Gastrocnemius medialis (tissue), 4 donors: Measurements from ENCODE around the gene CSNK2A2. TPM values are rescaled to one million over a fixed set of nuclear protein-coding genes. Genes with fewer than 3 reads are reported as not detected.

ENCODE experiments used
- ATAC-seq, 2 donors: fragments of 150-250 bp; one replicate each; pipeline ENCODE4 v1.9.1; 2016
- DNase-seq, 2 donors: peaks; one replicate each; pipeline ENCODE4 v3.0.0-alpha.2; 2019
- H3K27ac ChIP-seq, 4 donors: fragments of 200-600 bp; sonication (generic); 1 replicate in 1 of 4; 2 replicates in 3 of 4; pipeline ENCODE4 v1.5.1; 2016 to 2018; ENCODE audit warnings: mild to moderate bottlenecking in 2 of 4, moderate library complexity in 1 of 4
- H3K27me3 ChIP-seq, 3 donors: fragments of 200-600 bp; sonication (generic) in 2 of 3; 1 replicate in 1 of 3; 2 replicates in 2 of 3; pipeline versions ENCODE4 v1.5.1 to v1.6.0; 2016 to 2019; ENCODE audit warnings: mild to moderate bottlenecking in 1 of 3, moderate library complexity in 1 of 3
- H3K36me3 ChIP-seq, 2 donors: fragments of 200-600 bp; sonication (generic) in 1 of 2; one replicate each; pipeline ENCODE4 v1.5.1; 2017 to 2018
- H3K4me1 ChIP-seq, 2 donors: fragments of 200-600 bp; sonication (generic) in 1 of 2; one replicate each; pipeline ENCODE4 v1.5.1; 2016 to 2017; ENCODE audit warnings: mild to moderate bottlenecking in 2 of 2
- H3K4me3 ChIP-seq, 4 donors: fragments of 200-600 bp; sonication (generic) in 3 of 4; 1 replicate in 1 of 4; 2 replicates in 3 of 4; pipeline ENCODE4 v1.5.1; 2016 to 2019; ENCODE audit warnings: mild to moderate bottlenecking in 2 of 4
- H3K9me3 ChIP-seq, 3 donors: fragments of 200-600 bp; sonication (generic) in 2 of 3; 1 replicate in 1 of 3; 2 replicates in 2 of 3; pipeline ENCODE4 v1.5.1; 2016 to 2019
- CTCF ChIP-seq, 5 experiments: fragments of 450-650 bp in 3 of 5; fragments of 200-600 bp in 2 of 5; sonication (generic) in 2 of 5; IDR thresholded peaks in 4 of 5; conservative IDR thresholded peaks in 1 of 5; 1 replicate in 4 of 5; 2 replicates in 1 of 5; pipeline ENCODE4 v1.5.1; 2016 to 2019; ENCODE audit warnings: antibody characterized with exemption in 5 of 5, mild to moderate bottlenecking in 3 of 5, moderate library complexity in 3 of 5
- POLR2A ChIP-seq, 2 donors: fragments of 450-650 bp; IDR thresholded peaks; one replicate each; pipeline ENCODE4 v1.6.1; 2017; ENCODE audit warnings: antibody characterized with exemption in 2 of 2, mild to moderate bottlenecking in 2 of 2, moderate library complexity in 2 of 2
- in situ Hi-C, 4 donors: fragments of 200-750 bp; cut with MboI; loops; one replicate each; pipeline versions ENCODE4 v1.15.0 to v1.8.0; 2017; ENCODE audit warnings: low sequenced_read_pairs in 4 of 4
- intact Hi-C: fragments of 100-400 bp; cut with DNase I; formaldehyde crosslinking; loops from one replicate; pipeline ENCODE4 v1.15.1; 2023; ENCODE audit warnings: low total_unique reads
- total RNA-seq, 4 donors: library from RNA; depleted of rRNA; stranded (reverse); fragments of >200 nt; gene quantifications; one replicate each; pipeline versions ENCODE4 v1.1.0 to v1.2.3, GENCODE V29; 2016

Gene CSNK2A2
- total RNA-seq, 4 donors from 2014 or later = 14.0 to 29.5 (median 20.4) TPM

GRCh38 chr16:58124601-58124915, 73.3 kb downstream of the CSNK2A2 start:
- TF ChIP-seq CTCF (IDR thresholded peaks at IDR 0.05 in 4 of 5, conservative IDR thresholded peaks at IDR 0.05 in 1 of 5) (no peak), POLR2A (IDR thresholded peaks at IDR 0.05) (no peak)
- Histone ChIP-seq H3K4me3 (no peak overlapping the region), H3K9me3 (no peaks in the 10 kb centered on the region), H3K27me3 (no peaks in the 10 kb centered on the region), H3K36me3 (no peaks in the 10 kb centered on the region), H3K4me1 (peaks cover 47 to 63% of the 10 kb centered on the region in 2 donors), H3K27ac (no peak overlapping the region)
- in situ Hi-C loops (loop anchor here in 3 of 4 donors (5.0 to 10.0 kb wide), 2 partner anchors 100 to 102 kb away; partner anchors contain the start of gene MMP15 (in 2 of the 3)), intact Hi-C loops (loop anchor here (10.0 kb wide), 1 partner anchor 230 kb away; no protein-coding TSS in a partner anchor)
- ATAC-seq = no peak
- no peak for DNase-seq

- H3K27me3 ChIP-seq = no peaks in the 10 kb centered on the region
- peaks cover 48 to 68% of the 10 kb centered on the region in 2 donors for H3K4me1 ChIP-seq
- intact Hi-C loops (loop anchor here (10.0 kb wide), 1 partner anchor 229 kb away; no protein-coding TSS in a partner anchor), in situ Hi-C loops (loop anchor here in 3 of 4 donors (5.0 to 10.0 kb wide), 2 partner anchors 99 to 102 kb away; partner anchors contain the start of gene MMP15 (in 2 of the 3))
- no peak overlapping the region for H3K4me3 ChIP-seq
- H3K9me3 ChIP-seq = no peaks in the 10 kb centered on the region
- no peak for TF ChIP-seq POLR2A (IDR thresholded peaks at IDR 0.05)
- TF ChIP-seq CTCF (IDR thresholded peaks at IDR 0.05 in 4 of 5, conservative IDR thresholded peaks at IDR 0.05 in 1 of 5) = no peak
- no peaks in the 10 kb centered on the region for H3K36me3 ChIP-seq
- peak overlapping the region in 1 of 4 donors; percentile 6 for H3K27ac ChIP-seq
- no peak for DNase-seq
- no peak for ATAC-seq
Observed at GRCh38 chr16:58123896-58124600, 73.9 kb downstream of the CSNK2A2 start.

- DNase-seq = no peak
Observed at GRCh38 chr16:58121132-58121531, 76.8 kb downstream of the CSNK2A2 start.

GRCh38 chr16:58120234-58120633, 77.7 kb downstream of the CSNK2A2 start:
- Histone ChIP-seq H3K4me3 (no peak overlapping the region), H3K4me1 (peaks cover 33 to 45% of the 10 kb centered on the region in 2 donors), H3K27ac (no peak overlapping the region), H3K27me3 (no peaks in the 10 kb centered on the region), H3K9me3 (no peaks in the 10 kb centered on the region), H3K36me3 (peaks cover 0 to 15% of the 10 kb centered on the region in 2 donors)
- in situ Hi-C loops (loop anchor here in 3 of 4 donors (5.0 to 10.0 kb wide), 2 partner anchors 95 to 98 kb away; partner anchors contain the start of gene MMP15 (in 2 of the 3)), intact Hi-C loops (loop anchor here (10.0 kb wide), 1 partner anchor 225 kb away; no protein-coding TSS in a partner anchor)
- no peak for TF ChIP-seq POLR2A (IDR thresholded peaks at IDR 0.05)
- no peak for ATAC-seq
- DNase-seq = no peak

More at GRCh38 chr16:58121132-58121531, 76.8 kb downstream of the CSNK2A2 start:
- Histone ChIP-seq H3K4me1 (peaks cover 36 to 46% of the 10 kb centered on the region in 2 donors), H3K27ac (peak overlapping the region in 2 of 4 donors; percentile 15 to 23), H3K36me3 (peaks cover 0 to 6% of the 10 kb centered on the region in 2 donors), H3K4me3 (no peak overlapping the region), H3K9me3 (no peaks in the 10 kb centered on the region), H3K27me3 (no peaks in the 10 kb centered on the region)
- ATAC-seq = no peak
- TF ChIP-seq CTCF (IDR thresholded peaks at IDR 0.05 in 4 of 5, conservative IDR thresholded peaks at IDR 0.05 in 1 of 5) (no peak), POLR2A (IDR thresholded peaks at IDR 0.05) (no peak)
- in situ Hi-C loops (loop anchor here in 3 of 4 donors (5.0 to 10.0 kb wide), 2 partner anchors 96 to 99 kb away; partner anchors contain the start of gene MMP15 (in 2 of the 3)), intact Hi-C loops (loop anchor here (10.0 kb wide), 1 partner anchor 226 kb away; no protein-coding TSS in a partner anchor)

- DNase-seq = no peak
- Histone ChIP-seq H3K4me3 (no peak overlapping the region), H3K36me3 (peaks cover 0 to 22% of the 10 kb centered on the region in 2 donors), H3K27ac (no peak overlapping the region), H3K4me1 (peaks cover 33 to 47% of the 10 kb centered on the region in 2 donors), H3K9me3 (no peaks in the 10 kb centered on the region), H3K27me3 (no peaks in the 10 kb centered on the region)
- ATAC-seq = no peak
- intact Hi-C loops = no loop called here
- in situ Hi-C loops = no loop called here
- TF ChIP-seq CTCF (IDR thresholded peaks at IDR 0.05 in 4 of 5, conservative IDR thresholded peaks at IDR 0.05 in 1 of 5) (no peak), POLR2A (IDR thresholded peaks at IDR 0.05) (no peak)
Observed at GRCh38 chr16:58119509-58119845, 78.4 kb downstream of the CSNK2A2 start.
